ENCODE measurements around the gene FAM181B.

The FAM181B gene

GRCh38 chr11:82733444-82734119 lies at the start of gene FAM181B:
FAM181B (minus strand) TSS chr11:82733864; CDS start chr11:82733729, 135 bp downstream.
- Histone ChIP-seq H3K27me3 (ENCODE audit: insufficient read depth, low read length) (peaks cover 91% of the 10 kb centered on the region), H3K79me2 (ENCODE audit: control insufficient read depth, insufficient read depth, low read length, unreplicated experiment) (no peaks in the 10 kb centered on the region), H3K27ac (ENCODE audit: low read depth, low read length) (no peak within 1 kb of the TSS), H3K4me3 (ENCODE audit: low read depth, low read length) (peak within 1 kb of the TSS; percentile 70), H3K36me3 (ENCODE audit: insufficient read depth, low read length) (no peaks in the 10 kb centered on the region), H2AFZ (ENCODE audit: low read length, unreplicated experiment) (peak within 1 kb of the TSS; percentile 68), H3K4me1 (ENCODE audit: control insufficient read depth, insufficient read depth, low read length, unreplicated experiment) (no peaks in the 10 kb centered on the region)

- no peaks in the 10 kb centered on the region for H3K36me3 ChIP-seq (ENCODE audit: insufficient read depth, low read length)
- H2AFZ ChIP-seq (ENCODE audit: low read length, unreplicated experiment), result no peak overlapping the region
- no peak overlapping the region for H3K27ac ChIP-seq (ENCODE audit: low read depth, low read length)
- H3K4me1 ChIP-seq (ENCODE audit: control insufficient read depth, insufficient read depth, low read length, unreplicated experiment), result no peaks in the 10 kb centered on the region
- no peaks in the 10 kb centered on the region for H3K27me3 ChIP-seq (ENCODE audit: insufficient read depth, low read length)
- no peak overlapping the region for H3K4me3 ChIP-seq (ENCODE audit: low read depth, low read length)
- no peaks in the 10 kb centered on the region for H3K79me2 ChIP-seq (ENCODE audit: control insufficient read depth, insufficient read depth, low read length, unreplicated experiment)
Observed at GRCh38 chr11:82782825-82783374, 49.2 kb upstream of the FAM181B start.

GRCh38 chr11:82778776-82779175 lies 45.1 kb upstream of the FAM181B start:
- H2AFZ ChIP-seq (ENCODE audit: low read length, unreplicated experiment), result no peak overlapping the region
- H3K27ac ChIP-seq (ENCODE audit: low read depth, low read length), result no peak overlapping the region
- no peaks in the 10 kb centered on the region for H3K27me3 ChIP-seq (ENCODE audit: insufficient read depth, low read length)
- H3K36me3 ChIP-seq (ENCODE audit: insufficient read depth, low read length), result no peaks in the 10 kb centered on the region
- H3K4me3 ChIP-seq (ENCODE audit: low read depth, low read length), result no peak overlapping the region
- no peaks in the 10 kb centered on the region for H3K79me2 ChIP-seq (ENCODE audit: control insufficient read depth, insufficient read depth, low read length, unreplicated experiment)
- H3K4me1 ChIP-seq (ENCODE audit: control insufficient read depth, insufficient read depth, low read length, unreplicated experiment), result no peaks in the 10 kb centered on the region

- Histone ChIP-seq H3K27me3 (ENCODE audit: insufficient read depth, low read length) (no peaks in the 10 kb centered on the region), H2AFZ (ENCODE audit: low read length, unreplicated experiment) (no peak overlapping the region), H3K4me1 (ENCODE audit: control insufficient read depth, insufficient read depth, low read length, unreplicated experiment) (no peaks in the 10 kb centered on the region), H3K27ac (ENCODE audit: low read depth, low read length) (no peak overlapping the region), H3K79me2 (ENCODE audit: control insufficient read depth, insufficient read depth, low read length, unreplicated experiment) (no peaks in the 10 kb centered on the region), H3K36me3 (ENCODE audit: insufficient read depth, low read length) (no peaks in the 10 kb centered on the region), H3K4me3 (ENCODE audit: low read depth, low read length) (no peak overlapping the region)
Observed at GRCh38 chr11:82776377-82776776, 42.7 kb upstream of the FAM181B start.

- Histone ChIP-seq H3K27ac (ENCODE audit: low read depth, low read length) (no peak overlapping the region), H3K27me3 (ENCODE audit: insufficient read depth, low read length) (no peaks in the 10 kb centered on the region), H2AFZ (ENCODE audit: low read length, unreplicated experiment) (no peak overlapping the region), H3K36me3 (ENCODE audit: insufficient read depth, low read length) (no peaks in the 10 kb centered on the region), H3K4me1 (ENCODE audit: control insufficient read depth, insufficient read depth, low read length, unreplicated experiment) (no peaks in the 10 kb centered on the region), H3K4me3 (ENCODE audit: low read depth, low read length) (no peak overlapping the region), H3K79me2 (ENCODE audit: control insufficient read depth, insufficient read depth, low read length, unreplicated experiment) (no peaks in the 10 kb centered on the region)
Observed at GRCh38 chr11:82775736-82776346, 42.2 kb upstream of the FAM181B start.

- Histone ChIP-seq H3K4me1 (ENCODE audit: control insufficient read depth, insufficient read depth, low read length, unreplicated experiment) (no peaks in the 10 kb centered on the region), H2AFZ (ENCODE audit: low read length, unreplicated experiment) (no peak overlapping the region), H3K27me3 (ENCODE audit: insufficient read depth, low read length) (no peaks in the 10 kb centered on the region), H3K36me3 (ENCODE audit: insufficient read depth, low read length) (no peaks in the 10 kb centered on the region), H3K79me2 (ENCODE audit: control insufficient read depth, insufficient read depth, low read length, unreplicated experiment) (no peaks in the 10 kb centered on the region), H3K4me3 (ENCODE audit: low read depth, low read length) (no peak overlapping the region), H3K27ac (ENCODE audit: low read depth, low read length) (no peak overlapping the region)
Observed at GRCh38 chr11:82775218-82775617, 41.6 kb upstream of the FAM181B start.

- H3K79me2 ChIP-seq (ENCODE audit: control insufficient read depth, insufficient read depth, low read length, unreplicated experiment), result no peaks in the 10 kb centered on the region
- no peak overlapping the region for H2AFZ ChIP-seq (ENCODE audit: low read length, unreplicated experiment)
- H3K4me3 ChIP-seq (ENCODE audit: low read depth, low read length), result no peak overlapping the region
- H3K36me3 ChIP-seq (ENCODE audit: insufficient read depth, low read length), result no peaks in the 10 kb centered on the region
- H3K27me3 ChIP-seq (ENCODE audit: insufficient read depth, low read length), result no peaks in the 10 kb centered on the region
- no peaks in the 10 kb centered on the region for H3K4me1 ChIP-seq (ENCODE audit: control insufficient read depth, insufficient read depth, low read length, unreplicated experiment)
- H3K27ac ChIP-seq (ENCODE audit: low read depth, low read length), result no peak overlapping the region
Observed at GRCh38 chr11:82771781-82772180, 38.1 kb upstream of the FAM181B start.

- Histone ChIP-seq H3K27me3 (ENCODE audit: insufficient read depth, low read length) (no peaks in the 10 kb centered on the region), H2AFZ (ENCODE audit: low read length, unreplicated experiment) (no peak overlapping the region), H3K27ac (ENCODE audit: low read depth, low read length) (no peak overlapping the region), H3K4me3 (ENCODE audit: low read depth, low read length) (no peak overlapping the region), H3K79me2 (ENCODE audit: control insufficient read depth, insufficient read depth, low read length, unreplicated experiment) (no peaks in the 10 kb centered on the region), H3K36me3 (ENCODE audit: insufficient read depth, low read length) (no peaks in the 10 kb centered on the region), H3K4me1 (ENCODE audit: control insufficient read depth, insufficient read depth, low read length, unreplicated experiment) (no peaks in the 10 kb centered on the region)
Observed at GRCh38 chr11:82767123-82767522, 33.5 kb upstream of the FAM181B start.

- H2AFZ ChIP-seq (ENCODE audit: low read length, unreplicated experiment), result no peak overlapping the region
- H3K27ac ChIP-seq (ENCODE audit: low read depth, low read length), result no peak overlapping the region
- no peaks in the 10 kb centered on the region for H3K36me3 ChIP-seq (ENCODE audit: insufficient read depth, low read length)
- no peaks in the 10 kb centered on the region for H3K79me2 ChIP-seq (ENCODE audit: control insufficient read depth, insufficient read depth, low read length, unreplicated experiment)
- H3K27me3 ChIP-seq (ENCODE audit: insufficient read depth, low read length), result peaks cover under 1% of the 10 kb centered on the region; the same call in 1 of the 2 replicates
- no peak overlapping the region for H3K4me3 ChIP-seq (ENCODE audit: low read depth, low read length)
- no peaks in the 10 kb centered on the region for H3K4me1 ChIP-seq (ENCODE audit: control insufficient read depth, insufficient read depth, low read length, unreplicated experiment)
Observed at GRCh38 chr11:82765466-82766034, 31.9 kb upstream of the FAM181B start.

- Histone ChIP-seq H3K4me3 (ENCODE audit: low read depth, low read length) (no peak overlapping the region), H3K4me1 (ENCODE audit: control insufficient read depth, insufficient read depth, low read length, unreplicated experiment) (peaks cover 2% of the 10 kb centered on the region)
Observed at GRCh38 chr11:82763167-82763566, 29.5 kb upstream of the FAM181B start.

More at GRCh38 chr11:82763167-82763566, 29.5 kb upstream of the FAM181B start:
- no peak overlapping the region for H2AFZ ChIP-seq (ENCODE audit: low read length, unreplicated experiment)
- peaks cover 2% of the 10 kb centered on the region; the same call in 1 of the 2 replicates for H3K27me3 ChIP-seq (ENCODE audit: insufficient read depth, low read length)
- H3K27ac ChIP-seq (ENCODE audit: low read depth, low read length), result no peak overlapping the region
- H3K36me3 ChIP-seq (ENCODE audit: insufficient read depth, low read length), result no peaks in the 10 kb centered on the region
- no peaks in the 10 kb centered on the region for H3K79me2 ChIP-seq (ENCODE audit: control insufficient read depth, insufficient read depth, low read length, unreplicated experiment)

All from ACC112 (cell line).